CD4-positive, alpha-beta T cell treated with Interleukin-1 beta for 1 hour (primary cell): Measurements from ENCODE around the gene MBLAC1.
A peak's percentile ranks its signal among the peaks of the same experiment; 100 is the strongest.

Experiments used
- DNase-seq, 2 donors: peaks; one replicate each; pipeline ENCODE4 v3.0.0-alpha.2; 2020 to 2022

The MBLAC1 gene

DNA sequence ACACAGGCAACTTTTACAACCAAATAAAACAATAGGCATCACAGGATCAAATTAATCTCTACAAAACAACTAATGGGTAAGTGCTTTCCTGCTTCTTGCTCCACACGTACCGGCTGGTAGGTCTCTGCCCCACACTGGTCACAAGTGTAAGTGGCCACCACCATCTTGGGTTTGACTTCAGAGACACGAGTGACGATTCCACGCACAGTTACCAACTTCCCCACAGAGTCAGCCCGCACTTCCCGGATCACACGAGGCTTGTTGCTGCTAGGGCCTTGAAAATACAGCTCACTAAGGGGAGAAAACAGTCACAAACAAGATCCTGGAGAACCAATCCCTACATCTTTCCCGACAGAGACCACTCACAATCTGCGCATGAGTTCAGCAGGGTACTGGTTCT is 27.9 kb upstream of the MBLAC1 start:
- no peak for DNase-seq

DNA sequence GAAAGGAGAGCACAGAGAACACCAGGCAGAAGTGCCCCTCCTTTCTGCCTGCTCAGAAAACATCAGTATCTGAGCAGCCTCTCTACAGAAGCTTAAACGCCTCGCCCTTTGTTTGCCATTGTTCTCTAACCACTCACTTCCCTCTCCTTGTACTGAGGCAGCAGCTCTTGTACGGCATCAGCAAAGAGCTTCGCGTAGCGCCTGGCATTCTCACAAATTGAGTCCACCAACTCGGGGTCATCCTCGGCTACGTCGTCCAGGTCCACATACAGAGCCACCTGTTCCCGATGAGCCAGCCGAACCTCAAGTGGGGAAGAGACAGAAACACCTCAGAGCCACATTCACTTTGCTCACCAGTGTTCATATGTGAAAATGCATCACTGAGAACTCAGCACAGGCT is 27.3 kb upstream of the MBLAC1 start:
- no peak for DNase-seq

DNA sequence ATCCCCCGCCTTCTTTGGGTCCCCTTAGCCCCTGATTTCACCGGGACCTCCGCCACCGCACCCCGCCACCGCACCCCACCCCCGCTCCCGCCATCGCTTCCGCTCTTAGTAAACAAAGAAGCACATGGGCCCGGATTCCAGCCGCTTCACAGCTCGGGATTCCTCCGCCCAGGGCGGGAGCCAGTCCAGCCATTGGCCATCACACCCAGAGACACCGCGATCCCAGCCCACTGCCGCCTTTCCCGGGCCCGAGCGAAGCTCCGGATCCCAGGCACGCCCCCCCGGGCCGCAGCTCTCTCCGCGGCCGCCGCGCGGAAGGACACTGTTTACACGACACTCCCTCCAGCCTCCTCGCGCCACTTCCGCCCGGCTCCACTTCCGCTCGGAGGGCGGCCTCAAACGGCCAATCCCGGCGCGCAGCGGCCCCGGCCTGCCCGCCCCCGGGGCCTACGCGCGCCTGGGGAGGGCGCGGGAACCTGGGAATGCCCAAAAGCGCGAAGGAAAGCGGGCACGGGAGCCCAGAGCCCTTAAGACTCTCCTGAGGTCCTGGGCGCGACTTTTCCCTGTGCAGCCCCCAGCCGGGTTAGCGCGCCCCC is 26.2 kb upstream of the MBLAC1 start:
- DNase-seq, result peak; percentile 85 to 88

DNA sequence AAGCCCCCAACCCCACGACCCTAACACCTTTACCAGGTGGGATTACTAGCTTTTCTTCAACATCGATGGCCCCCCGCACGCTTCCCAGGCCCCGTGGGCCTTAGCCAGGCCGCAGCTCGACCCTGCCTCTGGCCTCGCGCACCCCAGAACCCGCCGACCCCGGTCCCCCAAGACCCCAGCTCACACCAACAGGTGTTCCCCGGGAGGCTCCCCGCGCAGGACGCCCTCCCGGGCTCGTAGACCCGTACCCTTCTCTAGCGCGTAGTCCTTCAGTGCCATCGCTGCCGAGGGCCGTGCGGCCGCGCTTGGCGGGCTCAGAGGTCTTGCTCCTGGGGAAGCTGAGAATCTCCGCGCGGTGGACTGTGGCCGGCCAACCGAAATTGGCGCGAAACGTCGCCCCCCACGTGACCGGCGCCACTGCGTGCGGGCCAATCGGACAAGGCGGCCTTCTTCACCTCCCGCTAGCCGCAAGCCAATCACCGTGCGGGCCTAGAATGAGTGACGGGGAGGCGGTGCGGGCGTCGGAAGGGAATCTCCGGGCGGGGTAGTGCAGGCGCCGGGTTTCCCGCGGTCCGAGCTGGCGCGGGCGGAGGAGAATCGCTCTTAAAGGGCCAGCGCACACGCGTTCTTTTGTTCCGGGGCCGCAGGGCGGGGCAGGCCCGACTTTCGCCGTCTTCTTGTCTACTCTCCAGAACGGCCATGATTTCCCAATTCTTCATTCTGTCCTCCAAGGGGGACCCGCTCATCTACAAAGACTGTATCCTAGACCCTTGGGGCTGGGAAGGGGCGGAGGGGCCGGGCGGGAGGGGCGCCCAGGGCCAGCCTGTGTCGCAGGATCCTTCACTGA is 25.5 kb upstream of the MBLAC1 start, which contains the start of the genes AP4M1 and MCM7:
AP4M1 (plus strand) TSS at position 628 of the 847 bp plus-strand sequence; CDS start at position 700, 72 bp downstream.
MCM7 (minus strand) TSS at position 382 of the 847 bp plus-strand sequence; CDS start at position 279, 103 bp downstream.
- peak; percentile 97 for DNase-seq

DNA sequence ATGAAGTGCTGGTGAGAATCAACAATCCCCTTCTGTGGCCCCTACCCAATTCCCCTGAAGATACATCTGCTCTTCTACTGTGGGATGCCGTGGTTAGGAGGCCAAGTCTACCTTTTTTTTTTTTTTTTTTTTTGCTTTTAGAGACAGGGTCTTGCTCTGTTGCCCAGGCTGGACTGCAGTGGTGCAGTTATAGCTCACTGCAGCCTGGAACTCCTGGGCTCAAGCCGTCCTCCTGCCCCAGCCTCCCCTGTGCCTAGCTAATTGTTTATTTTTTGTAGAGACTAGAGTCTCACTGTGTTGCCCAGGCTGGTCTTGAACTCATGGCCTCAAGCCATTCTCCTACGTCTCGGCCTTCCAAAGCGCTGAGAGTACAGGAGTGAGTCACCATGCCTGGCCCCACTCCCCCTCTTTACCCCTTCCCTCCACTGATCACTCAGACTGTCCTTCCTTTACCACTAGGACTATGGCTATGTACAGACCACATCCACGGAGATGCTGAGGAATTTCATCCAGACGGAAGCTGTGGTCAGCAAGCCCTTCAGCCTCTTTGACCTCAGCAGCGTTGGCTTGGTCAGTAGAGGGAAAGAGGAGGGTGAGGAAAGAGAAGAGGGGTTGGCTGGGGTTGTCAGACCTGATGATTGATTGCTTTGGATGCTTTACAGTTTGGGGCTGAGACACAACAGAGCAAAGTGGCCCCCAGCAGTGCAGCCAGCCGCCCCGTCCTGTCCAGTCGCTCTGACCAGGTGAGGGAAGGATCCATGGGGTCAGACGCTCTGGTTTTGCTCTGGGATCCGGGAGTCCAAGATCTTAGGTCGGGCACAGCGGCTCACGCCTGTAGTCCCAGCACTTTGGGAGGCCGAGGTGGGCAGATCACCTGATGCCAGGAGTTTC is 23.6 kb upstream of the MBLAC1 start:
- DNase-seq, result no peak

DNA sequence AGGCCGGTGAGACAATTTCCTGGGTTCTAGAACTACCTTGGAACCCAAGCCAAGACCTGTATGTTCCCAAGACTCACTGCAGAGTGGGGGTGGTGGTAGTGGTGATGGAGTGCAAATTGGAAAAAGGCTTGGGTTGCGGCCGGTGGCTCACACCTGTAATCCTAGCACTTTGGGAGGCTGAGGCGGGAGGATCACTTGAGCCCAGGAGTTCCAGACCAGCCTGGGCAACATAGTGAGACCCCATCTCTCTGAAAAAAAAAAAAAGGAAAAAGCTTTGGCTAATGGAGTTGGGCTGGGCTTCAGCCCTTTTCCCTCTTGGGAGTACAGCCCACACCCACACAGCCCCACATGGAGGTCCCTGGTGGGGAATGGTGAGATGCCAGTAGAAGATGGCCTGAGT is 21.2 kb upstream of the MBLAC1 start:
- no peak for DNase-seq

DNA sequence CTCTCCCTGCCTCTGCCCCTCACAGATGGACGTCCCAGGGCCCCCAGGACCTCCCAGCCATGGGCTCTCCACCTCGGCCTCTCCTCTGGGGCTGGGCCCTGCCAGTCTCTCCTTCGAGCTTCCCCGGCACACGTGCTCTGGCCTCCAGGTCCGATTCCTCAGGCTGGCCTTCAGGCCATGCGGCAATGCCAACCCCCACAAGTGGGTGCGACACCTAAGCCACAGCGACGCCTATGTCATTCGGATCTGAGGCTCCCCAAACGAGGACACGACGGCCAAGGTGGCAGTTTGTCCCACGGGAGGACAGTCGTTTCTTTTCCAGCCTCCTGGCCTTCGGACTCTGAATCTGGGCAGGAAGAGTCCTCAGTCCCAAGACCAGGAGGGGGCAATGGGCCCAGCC is 20.1 kb upstream of the MBLAC1 start:
- no peak for DNase-seq

DNA sequence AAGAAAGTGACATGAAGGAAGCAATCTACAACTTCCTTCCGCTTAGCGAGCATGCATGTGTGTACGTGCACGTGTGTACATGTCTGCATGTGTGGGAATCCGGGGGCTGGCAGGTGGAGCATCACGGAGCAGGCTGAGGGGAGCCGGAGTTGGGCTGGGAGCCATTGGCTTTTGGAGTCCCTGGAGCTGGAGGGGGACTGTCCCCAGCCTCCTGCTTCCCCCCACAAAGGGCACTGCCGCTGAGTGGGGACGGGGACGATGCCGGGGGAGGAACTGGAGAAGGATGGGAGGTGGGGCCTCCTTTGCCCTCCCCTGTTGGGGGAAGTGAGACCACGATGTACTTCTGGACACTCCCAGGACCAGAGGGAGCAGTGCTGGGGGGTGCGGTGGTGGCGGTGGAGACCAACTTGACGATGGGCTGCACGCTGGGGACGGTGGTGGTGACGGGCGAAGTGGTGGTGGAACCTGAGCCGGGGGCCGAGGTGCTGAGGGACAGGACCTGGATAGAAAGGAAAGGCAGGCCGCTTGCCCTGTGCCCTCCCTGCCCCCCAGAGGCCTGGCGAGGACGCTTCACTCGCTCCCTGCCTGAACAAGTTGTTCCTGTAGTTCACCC is 19.5 kb upstream of the MBLAC1 start:
- no peak for DNase-seq

DNA sequence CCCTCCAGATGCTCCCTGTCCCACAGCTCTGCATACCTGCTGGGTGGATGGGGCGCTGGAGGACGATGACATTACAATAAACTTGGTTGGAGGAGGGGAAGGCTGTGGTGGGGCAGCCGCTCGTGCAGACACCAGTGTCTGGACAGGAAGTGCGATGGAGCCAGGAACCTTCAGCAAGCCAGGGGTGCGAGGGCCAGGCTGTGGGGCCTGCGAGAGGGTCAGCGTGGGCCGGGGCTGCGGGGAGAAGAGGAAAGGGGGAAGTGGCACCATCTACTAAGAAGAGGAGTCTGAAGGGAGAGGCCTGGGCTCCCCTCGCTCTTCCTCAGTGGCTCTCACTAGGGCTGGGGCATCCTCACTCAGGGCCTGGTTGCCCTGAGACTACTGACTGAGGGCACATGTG is 18.9 kb upstream of the MBLAC1 start:
- no peak for DNase-seq

DNA sequence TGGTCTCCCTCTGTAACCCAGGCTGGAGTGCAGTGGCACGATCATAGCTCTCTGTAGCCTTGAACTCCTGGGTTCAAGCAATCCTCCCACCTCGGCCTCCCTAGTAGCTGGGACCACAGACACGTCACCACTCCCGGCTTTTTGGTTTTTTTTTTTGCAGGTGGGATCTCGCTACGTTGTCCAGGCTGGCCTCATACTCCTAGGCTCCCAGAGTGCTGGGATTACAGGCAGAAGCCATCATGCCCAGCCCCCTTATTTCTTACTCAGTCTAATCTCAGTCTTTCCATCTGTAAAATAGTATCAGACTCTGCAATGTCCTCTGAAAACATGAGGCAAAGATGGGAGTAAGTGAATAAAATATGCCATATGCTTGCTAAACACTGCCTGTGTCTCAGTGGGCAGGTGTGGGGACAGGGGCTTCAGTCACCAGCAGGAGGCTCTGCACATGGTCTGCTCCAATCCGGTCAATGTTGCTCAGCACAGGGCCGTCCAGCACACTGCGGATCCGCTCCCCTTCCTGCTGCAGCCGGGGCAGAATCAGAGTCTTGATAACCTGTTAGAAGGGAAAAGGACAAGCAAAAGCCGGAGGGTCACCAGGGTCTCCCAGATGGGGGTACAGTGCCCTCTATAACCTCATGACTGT is 17.1 kb upstream of the MBLAC1 start:
- DNase-seq, result no peak

DNA sequence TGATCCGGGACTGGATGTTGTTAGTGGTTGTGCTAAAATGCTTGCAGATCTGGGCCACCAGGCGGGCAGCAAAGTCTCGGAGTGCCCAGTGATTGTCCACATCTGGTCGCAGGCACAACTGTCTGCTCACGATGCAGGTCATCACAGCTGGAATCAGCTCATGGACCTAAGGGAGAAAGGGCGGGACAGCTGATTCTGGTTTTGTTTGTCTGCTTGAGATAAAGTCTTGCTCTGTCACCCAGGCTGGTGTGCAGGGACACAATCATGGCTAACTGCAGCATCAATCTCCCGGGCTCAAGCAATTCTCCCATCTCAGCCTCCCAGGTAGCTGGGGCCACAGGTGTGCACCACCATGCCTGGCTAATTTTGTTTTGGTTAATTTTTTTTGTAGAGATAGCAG is 15.6 kb upstream of the MBLAC1 start:
- DNase-seq, result no peak

DNA sequence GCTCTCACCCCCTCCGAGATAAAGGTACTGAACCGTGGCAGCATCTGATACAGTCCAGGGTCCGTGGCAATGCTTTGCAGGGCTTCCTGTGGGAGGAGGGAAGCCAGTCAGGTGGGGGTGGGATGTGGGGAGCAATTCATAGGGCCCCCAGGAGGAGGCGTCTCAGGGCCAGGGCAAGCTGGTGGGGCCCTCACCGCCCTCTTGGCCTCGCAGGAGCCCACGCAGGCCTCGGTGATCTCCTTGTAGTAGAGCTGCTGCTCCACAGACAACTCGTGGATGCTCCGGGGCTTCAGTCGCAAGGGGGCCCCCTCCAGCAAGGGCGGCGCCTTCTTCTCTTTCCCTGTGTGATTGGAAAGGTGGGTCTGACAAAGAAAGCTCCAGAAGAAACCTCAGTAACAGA is 14.9 kb upstream of the MBLAC1 start:
- no peak for DNase-seq

DNA sequence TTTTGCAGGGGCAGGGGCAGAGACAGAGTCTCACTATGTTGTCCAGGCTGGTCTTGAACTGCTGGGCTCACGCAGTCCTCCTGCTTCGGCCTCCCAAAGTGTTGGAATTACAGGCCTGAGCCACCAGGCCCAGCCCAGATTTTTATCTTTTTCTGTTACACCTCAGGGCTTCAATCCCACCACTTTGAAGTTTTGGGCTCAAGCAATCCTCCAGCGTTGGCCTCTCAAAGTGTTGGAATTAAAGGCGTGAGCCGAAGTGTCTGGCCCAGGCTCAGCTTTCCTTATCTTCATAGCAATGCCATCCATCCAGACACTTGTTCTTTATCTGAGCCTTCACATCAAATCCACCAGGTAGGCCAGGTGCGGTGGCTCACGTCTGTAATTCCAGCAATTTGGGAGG is 11.7 kb upstream of the MBLAC1 start:
- no peak for DNase-seq

DNA sequence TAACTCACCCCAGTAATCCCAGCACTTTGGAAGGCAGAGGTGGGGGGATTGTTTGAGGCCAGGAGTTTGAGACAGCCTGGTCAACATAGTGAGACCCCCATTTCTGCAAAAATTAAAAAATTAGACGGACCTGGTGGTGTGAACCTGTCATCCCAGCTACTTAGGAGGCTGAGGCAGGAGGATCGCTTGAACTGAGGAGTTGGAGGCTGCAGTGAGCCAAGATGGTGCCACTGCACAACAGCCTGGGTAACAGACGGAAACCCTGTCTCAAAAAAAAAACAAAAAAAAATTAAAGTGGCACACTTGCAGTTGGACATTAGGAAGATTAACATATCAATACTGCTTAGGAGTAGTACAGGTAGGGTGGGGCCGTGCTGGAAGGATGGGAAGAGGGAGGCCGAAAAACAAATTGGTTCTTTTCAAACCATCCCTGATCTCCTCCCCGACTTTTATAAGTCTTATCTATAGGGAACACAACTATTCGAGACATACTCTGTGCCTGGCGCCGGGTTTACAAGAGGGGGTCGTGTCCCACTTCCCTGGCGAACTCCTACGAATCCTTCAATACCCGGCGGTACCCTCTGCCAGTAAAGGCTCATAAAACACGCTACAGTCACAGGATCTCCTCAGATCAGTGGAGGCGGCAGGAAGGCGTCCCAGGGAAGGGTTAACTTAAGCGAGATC is 8.2 kb upstream of the MBLAC1 start:
- no peak for DNase-seq

DNA sequence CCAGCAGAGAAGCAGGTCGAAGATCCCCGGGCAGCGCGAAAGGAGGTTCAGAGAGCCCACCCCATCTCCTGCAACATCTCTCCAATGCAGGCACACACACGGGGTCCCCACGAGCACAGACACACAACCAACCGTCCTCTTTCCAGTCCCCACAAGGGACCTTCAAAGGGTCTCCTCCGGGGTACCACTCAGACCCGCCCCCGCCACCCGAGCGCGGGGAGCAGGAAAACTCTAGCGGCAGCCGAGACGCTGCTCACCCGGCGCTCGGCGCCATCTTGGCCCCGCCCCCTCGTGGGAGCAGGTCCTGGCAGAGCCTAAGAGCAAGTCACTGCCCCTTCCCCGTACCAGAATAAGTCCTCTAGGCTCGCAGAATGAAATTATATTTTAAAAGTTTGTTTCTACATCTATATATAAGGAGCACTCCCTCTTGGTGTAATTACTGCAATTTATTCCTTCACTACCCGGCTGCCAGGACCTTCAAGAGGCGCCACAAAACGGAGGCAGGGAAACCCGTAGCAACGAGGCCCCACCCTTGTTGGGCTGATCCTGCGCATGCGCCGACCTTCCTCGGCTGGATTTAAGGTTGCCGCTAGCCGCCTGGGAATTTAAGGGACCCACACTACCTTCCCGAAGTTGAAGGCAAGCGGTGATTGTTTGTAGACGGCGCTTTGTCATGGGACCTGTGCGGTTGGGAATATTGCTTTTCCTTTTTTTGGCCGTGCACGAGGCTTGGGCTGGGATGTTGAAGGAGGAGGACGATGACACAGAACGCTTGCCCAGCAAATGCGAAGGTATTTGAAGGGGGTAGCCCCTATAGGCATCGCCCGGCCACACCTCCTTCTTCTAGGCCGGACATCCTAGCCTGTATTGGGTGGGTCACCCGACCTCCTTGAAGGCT is 7.4 kb upstream of the MBLAC1 start, which contains the start of the genes CNPY4 and TAF6:
CNPY4 (plus strand) TSS at position 563 of the 898 bp plus-strand sequence; CDS start at position 674, 111 bp downstream.
TAF6 (minus strand) TSS at position 287 of the 898 bp plus-strand sequence. CDS start 5,149 bp downstream, outside the sequence.
- DNase-seq, result peak; percentile 93 to 95

DNA sequence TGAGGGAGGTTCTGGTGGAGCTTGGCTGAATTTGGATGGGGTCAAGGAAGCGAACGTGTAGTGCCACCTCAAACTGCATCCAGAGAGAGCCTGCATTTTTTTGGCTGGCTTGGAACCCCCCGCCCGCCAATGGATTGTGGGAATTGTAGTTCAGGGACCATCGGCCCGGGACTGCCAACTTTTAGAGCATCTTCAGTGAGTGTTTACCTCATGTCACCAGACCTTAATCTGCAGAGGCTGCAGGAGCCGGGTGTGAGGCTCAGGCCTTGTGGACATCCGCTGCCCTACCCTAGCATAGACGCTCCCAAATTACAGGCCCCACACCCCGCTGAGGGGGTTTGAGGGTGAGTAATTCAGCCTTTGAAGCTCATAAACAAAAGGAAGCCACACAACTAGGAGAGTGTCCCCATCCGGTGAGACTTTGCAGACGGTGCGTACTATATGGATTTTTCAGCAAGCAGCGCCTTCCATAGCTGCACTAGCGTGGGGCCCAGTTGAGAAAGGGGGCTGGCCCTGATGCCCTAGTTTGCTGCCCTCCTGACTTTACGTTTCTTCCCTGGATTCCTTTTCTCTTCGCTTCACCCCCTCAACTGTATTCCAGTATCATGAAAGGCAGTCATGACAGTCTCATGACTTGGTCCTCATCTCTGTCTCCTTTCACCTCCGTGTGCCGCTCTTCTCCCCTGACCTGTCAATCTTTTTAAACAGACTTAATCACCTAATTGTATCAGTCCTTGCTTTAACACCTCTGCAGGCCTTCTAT is 6.6 kb upstream of the MBLAC1 start:
- peak; percentile 62 to 77 for DNase-seq

DNA sequence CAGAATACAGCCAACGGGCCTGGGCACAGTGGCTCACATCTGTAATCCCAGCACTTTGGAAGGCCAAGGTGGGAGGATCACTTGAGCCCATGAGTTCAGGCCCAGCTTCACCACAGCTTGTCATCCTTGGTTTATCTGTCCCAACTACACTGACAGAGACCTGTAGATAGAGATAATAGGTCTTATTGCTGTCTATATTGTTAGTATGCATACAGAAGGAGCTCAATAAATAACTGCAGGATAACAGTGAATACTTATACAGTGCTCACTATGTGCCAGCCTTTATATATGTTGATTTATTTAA is 6.1 kb upstream of the MBLAC1 start:
- peak in 1 of 2 donors; percentile 13 for DNase-seq

DNA sequence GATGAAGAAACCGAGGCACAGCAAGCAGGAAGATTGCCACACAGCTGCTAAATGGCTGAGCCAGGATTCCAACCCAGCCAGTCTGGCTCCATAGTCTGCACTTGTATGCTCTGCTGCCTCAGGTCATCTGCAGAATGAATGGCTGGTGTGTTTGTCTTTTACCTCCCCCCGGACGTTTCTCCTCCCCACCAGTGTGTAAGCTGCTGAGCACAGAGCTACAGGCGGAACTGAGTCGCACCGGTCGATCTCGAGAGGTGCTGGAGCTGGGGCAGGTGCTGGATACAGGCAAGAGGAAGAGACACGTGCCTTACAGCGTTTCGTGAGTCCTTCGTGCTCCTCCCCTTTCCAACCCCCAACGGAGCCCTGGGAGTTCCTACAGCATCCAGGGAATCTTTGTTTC is 4.7 kb upstream of the MBLAC1 start:
- no peak for DNase-seq

DNA sequence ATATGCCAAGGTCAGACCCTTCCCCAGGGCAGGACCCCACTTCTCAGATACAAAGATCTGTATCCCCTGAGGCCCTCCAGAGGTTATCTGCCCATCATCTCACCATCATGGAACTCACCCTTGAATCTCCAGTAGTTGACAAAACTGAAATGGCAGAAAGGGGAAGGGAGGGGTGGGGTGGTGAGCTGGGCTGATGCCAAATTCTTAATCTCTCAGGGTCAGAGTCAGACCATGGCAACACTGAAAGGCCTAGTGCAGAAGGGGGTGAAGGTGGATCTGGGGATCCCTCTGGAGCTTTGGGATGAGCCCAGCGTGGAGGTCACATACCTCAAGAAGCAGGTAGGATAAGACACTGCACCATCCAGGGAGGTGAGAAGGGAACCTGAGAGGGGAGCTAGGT is 4.2 kb upstream of the MBLAC1 start:
- no peak for DNase-seq
